Ovary (tissue), 9 donors: ENCODE measurements around the gene KRTAP10-6. TPM values are rescaled to one million over a fixed set of nuclear protein-coding genes. Genes with fewer than 3 reads are reported as not detected.
"Not testable (repeated sequence)": the region's sequence is repeated elsewhere in the genome, so short reads cannot be mapped to it uniquely, and the experiment has no call there.

Source experiments
- DNase-seq, 5 donors: peaks; one replicate each; pipeline ENCODE4 v3.0.0-alpha.2; 2019 to 2020
- H3K27ac ChIP-seq, 2 donors: fragments of 200-600 bp; one replicate each; pipeline versions ENCODE4 v1.5.1 to v1.8.0; 2019 to 2022
- H3K27me3 ChIP-seq: fragments of 200-600 bp; one replicate; pipeline ENCODE4 v1.8.0; 2022
- H3K36me3 ChIP-seq: fragments of 200-600 bp; sonication (generic); one replicate; pipeline ENCODE4 v1.5.1; 2019
- H3K4me1 ChIP-seq: one replicate; pipeline ENCODE4 v1.8.1; 2013; ENCODE audit warnings: mild to moderate bottlenecking, moderate library complexity; ENCODE audit not compliant: insufficient read depth
- H3K4me3 ChIP-seq: fragments of 200-600 bp; sonication (generic); one replicate; pipeline ENCODE4 v1.5.1; 2017
- H3K9me3 ChIP-seq, 2 donors: fragments of 200-600 bp in 1 of 2; sonication (generic) in 1 of 2; one replicate each; pipeline versions ENCODE4 v1.5.1 to v1.8.1; 2013 to 2019; ENCODE audit warnings: mild to moderate bottlenecking in 1 of 2, moderate library complexity in 1 of 2
- CTCF ChIP-seq, 3 donors: fragments of 450-650 bp in 2 of 3; fragments of 200-600 bp in 1 of 3; IDR thresholded peaks; one replicate each; pipeline versions ENCODE4 v1.5.1 to v1.8.0; 2016 to 2022; ENCODE audit warnings: antibody characterized with exemption in 3 of 3, mild to moderate bottlenecking in 1 of 3
- EP300 ChIP-seq: sonication (generic); formaldehyde crosslinking; IDR thresholded peaks from one replicate; pipeline ENCODE4 v1.6.1; 2017; ENCODE audit warnings: antibody characterized with exemption
- POLR2A ChIP-seq: fragments of 450-650 bp; IDR thresholded peaks from one replicate; pipeline ENCODE4 v1.6.1; 2017; ENCODE audit warnings: antibody characterized with exemption, mild to moderate bottlenecking, moderate library complexity
- WGBS, 3 donors: extraction: QIAGEN DNeasy Blood & Tissue Kit in 1 of 3; methylation state at CpG; one replicate each; pipeline versions ENCODE4 v1.1.5 to v1.1.7; 2013 to 2017; 5-methylcytosine and 5-hydroxymethylcytosine counted together
- intact Hi-C, 4 donors: fragments of 100-400 bp; cut with DNase I; formaldehyde crosslinking; loops; one replicate each; pipeline versions ENCODE4 v1.11.0 to v1.15.1; 2022 to 2023
- polyA plus RNA-seq, 2 donors: library from polyadenylated mRNA; stranded (reverse); fragments of 200-250 nt in 1 of 2; fragments of 350-450 nt in 1 of 2; fragmentation: Illumina TruSeq in 1 of 2; extraction: RNeasy Lipid Tissue Mini Kit (QIAGEN cat#74804) in 1 of 2; gene quantifications; one replicate each; pipeline ENCODE4 v1.2.3, GENCODE V29; 2013 to 2014
- total RNA-seq, 7 donors: library from RNA; depleted of rRNA in 2 of 7; stranded (reverse); fragments of >200 nt in 2 of 7; fragmentation: NEBNext Ultra II Directional in 3 of 7; extraction: Animal tissue kit (Norgen Biotek cat#: 25700) in 3 of 7; gene quantifications; one replicate each; pipeline versions ENCODE4 v1.1.0 to v1.2.4, GENCODE V29; 2016 to 2023
- donor health status: DM: no; HTN: no; CAD: no; lungs with moderate emphysema.
- donor health status: DM: no; HTN: no; CAD: no.
- donor health status: Bipolar disorder and iron deficiency.
- donor health status: DM: yes; HTN: yes; CAD: no.
- donor health status: DM: no; HTN: no; CAD: no.
- donor health status: DM: yes; HTN: yes; CAD: no.

KRTAP10-6 gene
- total and polyA plus RNA-seq, 9 donors = not detected

GRCh38 chr21:44594406-44594916 is 2.2 kb upstream of the KRTAP10-6 start:
- H3K9me3 ChIP-seq = no peaks in the 10 kb centered on the region
- DNase-seq = no peak
- no peaks in the 10 kb centered on the region for H3K4me1 ChIP-seq
- H3K4me3 ChIP-seq = no peak overlapping the region
- intact Hi-C loops = no loop called here
- TF ChIP-seq EP300 (no peak), CTCF (IDR thresholded peaks at IDR 0.05) (no peak), POLR2A (no peak)
- H3K36me3 ChIP-seq = no peaks in the 10 kb centered on the region
- 68 to 75% (median 71%) methylated on average over 12 of the region's 12 CpGs for WGBS, 3 donors
- no peaks in the 10 kb centered on the region for H3K27me3 ChIP-seq
- no peak overlapping the region for H3K27ac ChIP-seq

- Histone ChIP-seq H3K27ac (no peak overlapping the region), H3K4me1 (no peaks in the 10 kb centered on the region), H3K9me3 (no peaks in the 10 kb centered on the region), H3K36me3 (no peaks in the 10 kb centered on the region), H3K27me3 (no peaks in the 10 kb centered on the region), H3K4me3 (no peak overlapping the region)
- WGBS, 3 donors = 30 to 39% (median 38%) methylated on average over 20 of the region's 20 CpGs
- TF ChIP-seq EP300 = no peak
- TF ChIP-seq POLR2A = no peak
- no peak for TF ChIP-seq CTCF (IDR thresholded peaks at IDR 0.05)
- DNase-seq = no peak
- intact Hi-C loops = no loop called here
Observed at GRCh38 chr21:44593598-44594405, 1.5 kb upstream of the KRTAP10-6 start.

- not testable (repeated sequence) for H3K36me3 ChIP-seq, H3K27me3 ChIP-seq, H3K27ac ChIP-seq, DNase-seq, H3K4me3 ChIP-seq, H3K4me1 ChIP-seq, H3K9me3 ChIP-seq
- intact Hi-C loops = loop anchor here in 1 of 4 donors (2.0 kb wide), 1 partner anchor 47 kb away; no protein-coding TSS in a partner anchor
- WGBS, 3 donors = 36 to 63% (median 44%) methylated on average over 3 to 4 of the region's 4 CpGs
Observed at GRCh38 chr21:44591801-44592130, 539 bp downstream of the KRTAP10-6 start.

GRCh38 chr21:44590897-44591800 is 1.2 kb downstream of the KRTAP10-6 start:
- 42 to 59% (median 56%) methylated on average over 11 to 18 of the region's 19 CpGs for WGBS, 3 donors
- intact Hi-C loops = loop anchor here in 1 of 4 donors (2.0 kb wide), 1 partner anchor 48 kb away; no protein-coding TSS in a partner anchor
- not testable (repeated sequence) for DNase-seq

GRCh38 chr21:44590311-44590721 is 2.0 kb downstream of the KRTAP10-6 start:
- no peaks in the 10 kb centered on the region for H3K36me3 ChIP-seq
- no peaks in the 10 kb centered on the region for H3K9me3 ChIP-seq
- no peaks in the 10 kb centered on the region for H3K4me1 ChIP-seq
- intact Hi-C loops = loop anchor here in 1 of 4 donors (2.0 kb wide), 1 partner anchor 48 kb away; no protein-coding TSS in a partner anchor
- no peak for TF ChIP-seq EP300
- TF ChIP-seq POLR2A = no peak
- no peak for TF ChIP-seq CTCF (IDR thresholded peaks at IDR 0.05)
- H3K27me3 ChIP-seq = no peaks in the 10 kb centered on the region
- no peak for DNase-seq
- no peak overlapping the region for H3K4me3 ChIP-seq
- H3K27ac ChIP-seq = no peak overlapping the region
- WGBS, 3 donors = 62 to 85% (median 77%) methylated on average over 9 to 10 of the region's 10 CpGs

More at GRCh38 chr21:44590897-44591800, 1.2 kb downstream of the KRTAP10-6 start:
- not testable (repeated sequence) for H3K4me1 ChIP-seq, H3K4me3 ChIP-seq, H3K9me3 ChIP-seq, H3K27me3 ChIP-seq, H3K27ac ChIP-seq, H3K36me3 ChIP-seq
